ENCODE results near the gene SMYD3. TPM values are rescaled to one million over a fixed set of nuclear protein-coding genes. Genes with fewer than 3 reads are reported as not detected.

SMYD3 gene
- total and polyA plus RNA-seq, 10 of the 15 experiments (the other 5 are each of a cell fraction or from before 2014, with no cell fraction given) = 18.3 to 54.0 (median 24.8) TPM

DNA sequence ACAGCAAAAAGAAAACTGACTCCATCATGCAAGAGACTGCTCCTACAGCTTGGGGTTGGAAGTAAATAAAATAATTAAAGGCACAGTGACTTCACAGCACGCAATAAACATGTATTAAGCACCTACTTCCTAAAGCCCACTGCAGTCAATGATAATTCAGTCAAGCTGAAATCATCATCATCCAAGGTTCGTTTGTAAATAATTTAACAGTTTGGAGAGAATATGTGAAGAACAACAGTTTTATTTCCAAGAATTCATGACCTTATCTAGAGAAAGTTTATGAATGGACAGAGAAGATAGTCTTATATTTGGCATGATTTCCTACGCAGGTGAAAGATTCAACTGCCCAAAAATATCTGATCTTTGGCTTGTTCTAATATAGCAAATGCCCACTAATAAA, 86.8 kb downstream of the SMYD3 start:
- FAIRE-seq = no peak
- H3K79me2 ChIP-seq (ENCODE audit: control insufficient read depth, insufficient read depth, low read length) = no peaks in the 10 kb centered on the region
- no peak overlapping the region for H3K4me3 ChIP-seq
- H3K9me3 ChIP-seq (replicated peaks; ENCODE audit: control insufficient read depth, insufficient read depth, low read length) = peaks cover 3% of the 10 kb centered on the region
- 73% methylated on average over 3 of the region's 3 CpGs for WGBS (ENCODE audit: insufficient coverage, insufficient replicate concordance, low lambda C conversion rate, missing lambda C conversion rate)
- ChIA-PET CTCF (no interaction called here), SMC1A (ENCODE audit: uncharacterized antibody, unreplicated experiment) (interaction anchor here (1.6 kb wide), 1 partner anchor 14 kb away, joined by 3 read pairs; no protein-coding TSS in a partner anchor), RAD21 (ENCODE audit: unreplicated experiment) (no interaction called here), POLR2A (no interaction called here)
- TF ChIP-seq EZH2 (IDR thresholded peaks at IDR 0.05; ENCODE audit: borderline replicate concordance, control insufficient read depth, low read depth, low read length) = no peak
- no peak overlapping the region for H3K4me2 ChIP-seq (ENCODE audit: control insufficient read depth, insufficient read depth)
- intact Hi-C loops (cut with micrococcal nuclease; ENCODE audit: unreplicated experiment) = no loop called here
- no peak overlapping the region for H3K27ac ChIP-seq (ENCODE audit: control insufficient read depth, insufficient read depth)
- no peaks in the 10 kb centered on the region for H3K27me3 ChIP-seq (replicated peaks in 1 of 2; ENCODE audit: control insufficient read depth in 2 of 2, insufficient read depth in 2 of 2, low read length in 1 of 2)
- no peaks in the 10 kb centered on the region for H4K20me1 ChIP-seq (ENCODE audit: control insufficient read depth, insufficient read depth)
- no peaks in the 10 kb centered on the region; a peak in 2 of 4 replicates for H3K36me3 ChIP-seq (ENCODE audit: control insufficient read depth in 2 of 2, insufficient read depth in 2 of 2, low read length in 1 of 2)
- no peak for ATAC-seq
- no peak overlapping the region for H3K9ac ChIP-seq (ENCODE audit: control insufficient read depth, insufficient read depth, low read length)
- no peak overlapping the region for H2AFZ ChIP-seq (ENCODE audit: control insufficient read depth, low read depth, low read length)
- no peak for DNase-seq (ENCODE audit: low read depth, low spot score)
- in situ Hi-C loops (cut with MboI) = no loop called here
- H3K4me1 ChIP-seq (ENCODE audit: control insufficient read depth, insufficient read depth, low read length) = no peaks in the 10 kb centered on the region
- no TSS peak for BruUV-seq (replicated peaks)

- no peaks in the 10 kb centered on the region for H3K4me1 ChIP-seq (ENCODE audit: control insufficient read depth, insufficient read depth, low read length)
- CTCF ChIA-PET = no interaction called here
- no peaks in the 10 kb centered on the region for H3K27me3 ChIP-seq (replicated peaks in 1 of 2; ENCODE audit: control insufficient read depth in 2 of 2, insufficient read depth in 2 of 2, low read length in 1 of 2)
- no peaks in the 10 kb centered on the region for H3K79me2 ChIP-seq (ENCODE audit: control insufficient read depth, insufficient read depth, low read length)
- no peak overlapping the region for H2AFZ ChIP-seq (ENCODE audit: control insufficient read depth, low read depth, low read length)
- ATAC-seq (no peak), DNase-seq (ENCODE audit: low read depth, low spot score) (no peak), FAIRE-seq (no peak)
- SMC1A ChIA-PET (ENCODE audit: uncharacterized antibody, unreplicated experiment) = no interaction called here
- no peaks in the 10 kb centered on the region for H4K20me1 ChIP-seq (ENCODE audit: control insufficient read depth, insufficient read depth)
- H3K36me3 ChIP-seq (ENCODE audit: control insufficient read depth in 2 of 2, insufficient read depth in 2 of 2, low read length in 1 of 2) = no peaks in the 10 kb centered on the region; a peak in 2 of 4 replicates
- intact Hi-C loops (cut with micrococcal nuclease; ENCODE audit: unreplicated experiment) (no loop called here), in situ Hi-C loops (cut with MboI) (no loop called here)
- H3K9me3 ChIP-seq (replicated peaks; ENCODE audit: control insufficient read depth, insufficient read depth, low read length) = peaks cover 3% of the 10 kb centered on the region
- POLR2A ChIA-PET = no interaction called here
- no peak overlapping the region for H3K4me2 ChIP-seq (ENCODE audit: control insufficient read depth, insufficient read depth)
- RAD21 ChIA-PET (ENCODE audit: unreplicated experiment) = no interaction called here
- no peak overlapping the region for H3K9ac ChIP-seq (ENCODE audit: control insufficient read depth, insufficient read depth, low read length)
- BruUV-seq (replicated peaks) = no TSS peak
- 92% methylated on average over 18 of the region's 19 CpGs for WGBS (ENCODE audit: insufficient coverage, insufficient replicate concordance, low lambda C conversion rate, missing lambda C conversion rate)
- H3K4me3 ChIP-seq = no peak overlapping the region
- no peak overlapping the region for H3K27ac ChIP-seq (ENCODE audit: control insufficient read depth, insufficient read depth)
- TF ChIP-seq GATAD2B (conservative IDR thresholded peaks at IDR 0.05; ENCODE audit: low read depth) (no peak), HSF1 (IDR thresholded peaks at IDR 0.05; ENCODE audit: low read depth, low read length) (no peak), SRF (IDR thresholded peaks at IDR 0.05; ENCODE audit: low read depth in 2 of 2, low read length in 2 of 2) (no peak), YY1 (IDR thresholded peaks at IDR 0.05; ENCODE audit: low read depth, low read length) (no peak), RBBP5 (conservative IDR thresholded peaks at IDR 0.05) (no peak), ZNF622 (IDR thresholded peaks at IDR 0.05) (no peak), SMARCA5 (IDR thresholded peaks at IDR 0.05) (no peak), BHLHE40 (IDR thresholded peaks at IDR 0.05; ENCODE audit: borderline replicate concordance in 1 of 2, low read depth in 2 of 2, low read length in 1 of 2) (no peak), ATF3 (IDR thresholded peaks at IDR 0.05; ENCODE audit: borderline replicate concordance, extremely low read depth, low read depth, low read length) (no peak), KDM1A (IDR thresholded peaks at IDR 0.05; ENCODE audit: borderline replicate concordance) (no peak), CHD1 (IDR thresholded peaks at IDR 0.05; ENCODE audit: low read depth, low read length) (no peak), SREBF1 (IDR thresholded peaks at IDR 0.05; ENCODE audit: low read length) (no peak), GABPA (IDR thresholded peaks at IDR 0.05; ENCODE audit: low read depth) (no peak)
- TF ChIP-seq, protein P1, sequence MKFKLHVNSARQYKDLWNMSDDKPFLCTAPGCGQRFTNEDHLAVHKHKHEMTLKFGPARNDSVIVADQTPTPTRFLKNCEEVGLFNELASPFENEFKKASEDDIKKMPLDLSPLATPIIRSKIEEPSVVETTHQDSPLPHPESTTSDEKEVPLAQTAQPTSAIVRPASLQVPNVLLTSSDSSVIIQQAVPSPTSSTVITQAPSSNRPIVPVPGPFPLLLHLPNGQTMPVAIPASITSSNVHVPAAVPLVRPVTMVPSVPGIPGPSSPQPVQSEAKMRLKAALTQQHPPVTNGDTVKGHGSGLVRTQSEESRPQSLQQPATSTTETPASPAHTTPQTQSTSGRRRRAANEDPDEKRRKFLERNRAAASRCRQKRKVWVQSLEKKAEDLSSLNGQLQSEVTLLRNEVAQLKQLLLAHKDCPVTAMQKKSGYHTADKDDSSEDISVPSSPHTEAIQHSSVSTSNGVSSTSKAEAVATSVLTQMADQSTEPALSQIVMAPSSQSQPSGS (IDR thresholded peaks at IDR 0.05; ENCODE audit: low read length) = no peak
Measured at GRCh38 chr1:246418565-246419312, 88.3 kb downstream of the SMYD3 start.
